GM12878 (cell line): Measurements from ENCODE around the gene STEAP4. TPM values are rescaled to one million over a fixed set of nuclear protein-coding genes. Genes with fewer than 3 reads are reported as not detected.

ENCODE experiments used
- ATAC-seq: fragments of 200-7000 bp; cut with Tn5 transposase; 3 replicates; pipeline ENCODE4 v1.9.1; 2020; ENCODE audit warnings: mild to moderate bottlenecking, moderate library complexity
- BruUV-seq: library from RNA; stranded (reverse); fragments of 400-500 nt; replicated peaks from 2 replicates; lab custom pipeline; 2021; lab: Mats Ljungman, UMichigan
- CTCF ChIA-PET: fragments of 300-600 bp; sonication (Branson Sonifier 250); formaldehyde crosslinking; extraction: SDS; loops from one replicate; lab custom pipeline; 2021; ENCODE audit warnings: inconsistent platforms; lab: Yijun Ruan, JAX
- POLR2A ChIA-PET: fragments of 350-600 bp; formaldehyde crosslinking; extraction: SDS; loops from one replicate; lab custom pipeline; 2021; ENCODE audit warnings: inconsistent platforms; lab: Charles Lee
- RAD21 ChIA-PET: fragments of 300-600 bp; sonication (Branson Sonifier 250); formaldehyde crosslinking; loops from one replicate; lab custom pipeline; 2023; ENCODE audit warnings: antibody characterized with exemption; ENCODE audit not compliant: unreplicated experiment; lab: Charles Lee
- SMC1A ChIA-PET: fragments of 300-600 bp; sonication (Branson Sonifier 250); formaldehyde crosslinking; loops from one replicate; lab custom pipeline; 2023; ENCODE audit not compliant: unreplicated experiment, uncharacterized antibody; lab: Charles Lee
- DNase-seq: peaks from one replicate; pipeline ENCODE4 v3.0.0-alpha.2; 2011; ENCODE audit warnings: low read depth, low spot score
- FAIRE-seq: peaks from 3 replicates; lab custom pipeline; 2011; peaks lifted over from hg19 to GRCh38; lab: Jason Lieb, UNC
- H2AFZ ChIP-seq: 2 replicates; pipeline ENCODE4 v1.6.0; 2011; ENCODE audit warnings: low read depth, low read length, control low read depth; ENCODE audit not compliant: control insufficient read depth
- H3K27ac ChIP-seq: 2 replicates; pipeline ENCODE4 v1.5.1; 2011; ENCODE audit warnings: control low read depth; ENCODE audit not compliant: control insufficient read depth, insufficient read depth
- H3K27me3 ChIP-seq, 2 experiments: replicated peaks in 1 of 2; 2 replicates each; pipeline versions ENCODE4 v1.6.0 to v1.6.1; 2011; ENCODE audit warnings: low read length in 1 of 2; ENCODE audit not compliant: control insufficient read depth in 2 of 2, insufficient read depth in 2 of 2
- H3K36me3 ChIP-seq, 2 experiments: 2 replicates each; pipeline ENCODE4 v1.5.1; 2011; ENCODE audit warnings: low read length in 1 of 2; ENCODE audit not compliant: control insufficient read depth in 2 of 2, insufficient read depth in 2 of 2
- H3K4me1 ChIP-seq: 2 replicates; pipeline ENCODE4 v1.6.1; 2011; ENCODE audit warnings: mild to moderate bottlenecking, low read length, moderate library complexity, mixed read lengths; ENCODE audit not compliant: control insufficient read depth, insufficient read depth
- H3K4me2 ChIP-seq: 2 replicates; pipeline ENCODE4 v1.6.0; 2011; ENCODE audit warnings: control low read depth; ENCODE audit not compliant: control insufficient read depth, insufficient read depth
- H3K4me3 ChIP-seq: fragments of 200-600 bp; sonication (generic); 2 replicates; pipeline ENCODE4 v1.5.1; 2016
- H3K79me2 ChIP-seq: 2 replicates; pipeline ENCODE4 v1.6.0; 2011; ENCODE audit warnings: low read length; ENCODE audit not compliant: control insufficient read depth, insufficient read depth
- H3K9ac ChIP-seq: 2 replicates; pipeline ENCODE4 v1.8.0; 2011; ENCODE audit warnings: low read length, control low read depth, mixed read lengths; ENCODE audit not compliant: control insufficient read depth, insufficient read depth
- H3K9me3 ChIP-seq: replicated peaks from 3 replicates; pipeline ENCODE4 v1.5.1; 2011; ENCODE audit warnings: mild to moderate bottlenecking, low read length; ENCODE audit not compliant: control insufficient read depth, insufficient read depth
- H4K20me1 ChIP-seq: 2 replicates; pipeline ENCODE4 v1.6.0; 2011; ENCODE audit not compliant: control insufficient read depth, insufficient read depth
- NR2F1 ChIP-seq: fragments of 450-650 bp; conservative IDR thresholded peaks from 2 replicates; pipeline ENCODE4 v1.6.1; 2017; ENCODE audit warnings: mild to moderate bottlenecking
- WGBS: methylation state at CpG from one replicate; pipeline ENCODE4 v1.1.6; 2016; ENCODE audit warnings: low lambda C conversion rate; ENCODE audit not compliant: insufficient replicate concordance, insufficient coverage; ENCODE audit errors: missing lambda C conversion rate; 5-methylcytosine and 5-hydroxymethylcytosine counted together
- in situ Hi-C: fragments of 300-500 bp; cut with MboI; formaldehyde crosslinking; loops from 9 replicates; pipeline ENCODE4 v1.14.3; 2018; ENCODE audit warnings: mixed read lengths
- intact Hi-C: fragments of 100-400 bp; cut with micrococcal nuclease; formaldehyde crosslinking; loops from one replicate; pipeline ENCODE4 v1.14.2; 2022; ENCODE audit not compliant: unreplicated experiment
- polyA plus RNA-seq, 11 experiments: library from polyadenylated mRNA; depleted of rRNA in 4 of 11; unstranded in 6 of 11; stranded (reverse) in 5 of 11; fragments of >200 nt; fragmentation: Nextera tagmentation in 4 of 11; fragmentation: Illumina TruSeq in 1 of 11; extraction: Ambion mirVana in 4 of 11; extraction: Trizol in 1 of 11; gene quantifications; 1 replicate in 1 of 11; 2 replicates in 10 of 11; pipeline versions ENCODE4 v1.2.1 to v1.2.3, GENCODE V29; 2011 to 2016; ENCODE audit warnings: inconsistent platforms in 2 of 11, missing spikeins in 2 of 11, low read depth in 1 of 11
- total RNA-seq, 4 experiments: library from RNA; depleted of rRNA in 3 of 4; stranded (reverse); fragments of >200 nt in 3 of 4; fragmentation: Illumina TruSeq in 1 of 4; extraction: Trizol in 1 of 4; gene quantifications; 2 replicates each; pipeline versions ENCODE4 v1.2.1 to v1.2.3, GENCODE V29; 2013 to 2021
- TF ChIP-seq, protein P1 (sequence below): fragments of 450-650 bp; IDR thresholded peaks from 2 replicates; pipeline ENCODE4 v1.6.1; 2017; ENCODE audit warnings: mild to moderate bottlenecking, moderate library complexity
- TF ChIP-seq, protein P2 (sequence below): fragments of 150-350 bp; IDR thresholded peaks from 2 replicates; pipeline ENCODE4 v1.6.1; 2014; ENCODE audit warnings: mild to moderate bottlenecking, low read depth, low read length

The STEAP4 gene
- total and polyA plus RNA-seq, 10 of the 15 experiments (the other 5 are each of a cell fraction or from before 2014, with no cell fraction given), result 0.13 TPM; not detected in 9

DNA sequence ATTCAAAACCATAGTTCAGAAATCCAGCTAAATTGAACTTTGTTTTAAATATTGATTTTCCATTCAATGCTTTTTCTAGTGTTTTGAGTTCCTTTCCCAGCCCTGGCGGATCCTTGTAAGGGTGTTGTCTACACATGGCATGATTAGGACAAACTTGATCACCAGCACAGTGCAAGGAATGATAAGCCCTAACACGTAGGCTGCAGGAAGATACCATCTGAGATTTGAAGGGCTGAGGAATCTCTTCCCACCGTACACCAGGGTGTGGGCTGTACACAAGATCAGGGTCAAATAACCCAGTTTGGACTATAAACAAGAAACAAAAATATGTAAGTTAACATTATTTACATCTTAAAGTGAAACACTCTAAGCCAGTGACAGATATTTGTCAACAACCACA lies 27.4 kb downstream of the STEAP4 start:
- no peaks in the 10 kb centered on the region for H3K79me2 ChIP-seq
- H3K36me3 ChIP-seq, result no peaks in the 10 kb centered on the region
- WGBS, result 30% methylated on average over 3 of the region's 3 CpGs
- no peaks in the 10 kb centered on the region for H3K4me1 ChIP-seq
- no TSS peak for BruUV-seq
- in situ Hi-C loops (no loop called here), intact Hi-C loops (no loop called here)
- POLR2A ChIA-PET, result no interaction called here
- H3K9ac ChIP-seq, result no peak overlapping the region
- ATAC-seq (no peak), DNase-seq (no peak), FAIRE-seq (no peak)
- H3K4me2 ChIP-seq, result no peak overlapping the region
- RAD21 ChIA-PET, result no interaction called here
- no peak overlapping the region for H2AFZ ChIP-seq
- no peaks in the 10 kb centered on the region for H3K9me3 ChIP-seq
- H4K20me1 ChIP-seq, result no peaks in the 10 kb centered on the region
- H3K27me3 ChIP-seq, result no peaks in the 10 kb centered on the region
- CTCF ChIA-PET, result no interaction called here
- H3K27ac ChIP-seq, result no peak overlapping the region
- SMC1A ChIA-PET, result interaction anchor here (0.6 to 1.6 kb wide), 3 partner anchors 17 to 844 kb away, joined by 3 read pairs; no protein-coding TSS in a partner anchor
- TF ChIP-seq, protein P1, sequence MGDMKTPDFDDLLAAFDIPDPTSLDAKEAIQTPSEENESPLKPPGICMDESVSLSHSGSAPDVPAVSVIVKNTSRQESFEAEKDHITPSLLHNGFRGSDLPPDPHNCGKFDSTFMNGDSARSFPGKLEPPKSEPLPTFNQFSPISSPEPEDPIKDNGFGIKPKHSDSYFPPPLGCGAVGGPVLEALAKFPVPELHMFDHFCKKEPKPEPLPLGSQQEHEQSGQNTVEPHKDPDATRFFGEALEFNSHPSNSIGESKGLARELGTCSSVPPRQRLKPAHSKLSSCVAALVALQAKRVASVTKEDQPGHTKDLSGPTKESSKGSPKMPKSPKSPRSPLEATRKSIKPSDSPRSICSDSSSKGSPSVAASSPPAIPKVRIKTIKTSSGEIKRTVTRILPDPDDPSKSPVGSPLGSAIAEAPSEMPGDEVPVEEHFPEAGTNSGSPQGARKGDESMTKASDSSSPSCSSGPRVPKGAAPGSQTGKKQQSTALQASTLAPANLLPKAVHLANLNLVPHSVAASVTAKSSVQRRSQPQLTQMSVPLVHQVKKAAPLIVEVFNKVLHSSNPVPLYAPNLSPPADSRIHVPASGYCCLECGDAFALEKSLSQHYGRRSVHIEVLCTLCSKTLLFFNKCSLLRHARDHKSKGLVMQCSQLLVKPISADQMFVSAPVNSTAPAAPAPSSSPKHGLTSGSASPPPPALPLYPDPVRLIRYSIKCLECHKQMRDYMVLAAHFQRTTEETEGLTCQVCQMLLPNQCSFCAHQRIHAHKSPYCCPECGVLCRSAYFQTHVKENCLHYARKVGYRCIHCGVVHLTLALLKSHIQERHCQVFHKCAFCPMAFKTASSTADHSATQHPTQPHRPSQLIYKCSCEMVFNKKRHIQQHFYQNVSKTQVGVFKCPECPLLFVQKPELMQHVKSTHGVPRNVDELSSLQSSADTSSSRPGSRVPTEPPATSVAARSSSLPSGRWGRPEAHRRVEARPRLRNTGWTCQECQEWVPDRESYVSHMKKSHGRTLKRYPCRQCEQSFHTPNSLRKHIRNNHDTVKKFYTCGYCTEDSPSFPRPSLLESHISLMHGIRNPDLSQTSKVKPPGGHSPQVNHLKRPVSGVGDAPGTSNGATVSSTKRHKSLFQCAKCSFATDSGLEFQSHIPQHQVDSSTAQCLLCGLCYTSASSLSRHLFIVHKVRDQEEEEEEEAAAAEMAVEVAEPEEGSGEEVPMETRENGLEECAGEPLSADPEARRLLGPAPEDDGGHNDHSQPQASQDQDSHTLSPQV, result no peak
- TF ChIP-seq NR2F1, result no peak
- TF ChIP-seq, protein P2, sequence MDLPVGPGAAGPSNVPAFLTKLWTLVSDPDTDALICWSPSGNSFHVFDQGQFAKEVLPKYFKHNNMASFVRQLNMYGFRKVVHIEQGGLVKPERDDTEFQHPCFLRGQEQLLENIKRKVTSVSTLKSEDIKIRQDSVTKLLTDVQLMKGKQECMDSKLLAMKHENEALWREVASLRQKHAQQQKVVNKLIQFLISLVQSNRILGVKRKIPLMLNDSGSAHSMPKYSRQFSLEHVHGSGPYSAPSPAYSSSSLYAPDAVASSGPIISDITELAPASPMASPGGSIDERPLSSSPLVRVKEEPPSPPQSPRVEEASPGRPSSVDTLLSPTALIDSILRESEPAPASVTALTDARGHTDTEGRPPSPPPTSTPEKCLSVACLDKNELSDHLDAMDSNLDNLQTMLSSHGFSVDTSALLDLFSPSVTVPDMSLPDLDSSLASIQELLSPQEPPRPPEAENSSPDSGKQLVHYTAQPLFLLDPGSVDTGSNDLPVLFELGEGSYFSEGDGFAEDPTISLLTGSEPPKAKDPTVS, result no peak
- TF ChIP-seq, all 136 proteins: peak for 0
- H3K4me3 ChIP-seq, result no peak overlapping the region
